ENCODE data around the gene POLK.

The POLK gene

GRCh38 chr5:75509956-75510355 is 1.7 kb upstream of the POLK start:
- no peak for TF ChIP-seq NFIC (IDR thresholded peaks at IDR 0.05)
- TF ChIP-seq TEAD4 (IDR thresholded peaks at IDR 0.05) = no peak
- TF ChIP-seq TAF1 (IDR thresholded peaks at IDR 0.05; ENCODE audit: low read depth) = no peak
- no peak for TF ChIP-seq ZBTB7A (IDR thresholded peaks at IDR 0.05; ENCODE audit: low read depth)

GRCh38 chr5:75510417-75510835 is 1.3 kb upstream of the POLK start:
- TF ChIP-seq MAX (IDR thresholded peaks at IDR 0.05) = no peak
- no peak for TF ChIP-seq TEAD4 (IDR thresholded peaks at IDR 0.05)
- TF ChIP-seq, protein P1, sequence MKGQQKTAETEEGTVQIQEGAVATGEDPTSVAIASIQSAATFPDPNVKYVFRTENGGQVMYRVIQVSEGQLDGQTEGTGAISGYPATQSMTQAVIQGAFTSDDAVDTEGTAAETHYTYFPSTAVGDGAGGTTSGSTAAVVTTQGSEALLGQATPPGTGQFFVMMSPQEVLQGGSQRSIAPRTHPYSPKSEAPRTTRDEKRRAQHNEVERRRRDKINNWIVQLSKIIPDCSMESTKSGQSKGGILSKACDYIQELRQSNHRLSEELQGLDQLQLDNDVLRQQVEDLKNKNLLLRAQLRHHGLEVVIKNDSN (IDR thresholded peaks at IDR 0.05) = no peak
- TF ChIP-seq FOXM1 (IDR thresholded peaks at IDR 0.05; ENCODE audit: borderline replicate concordance, low read depth) = no peak
- no peak for TF ChIP-seq YY1 (IDR thresholded peaks at IDR 0.05; ENCODE audit: low read depth)
- TF ChIP-seq, protein P2, sequence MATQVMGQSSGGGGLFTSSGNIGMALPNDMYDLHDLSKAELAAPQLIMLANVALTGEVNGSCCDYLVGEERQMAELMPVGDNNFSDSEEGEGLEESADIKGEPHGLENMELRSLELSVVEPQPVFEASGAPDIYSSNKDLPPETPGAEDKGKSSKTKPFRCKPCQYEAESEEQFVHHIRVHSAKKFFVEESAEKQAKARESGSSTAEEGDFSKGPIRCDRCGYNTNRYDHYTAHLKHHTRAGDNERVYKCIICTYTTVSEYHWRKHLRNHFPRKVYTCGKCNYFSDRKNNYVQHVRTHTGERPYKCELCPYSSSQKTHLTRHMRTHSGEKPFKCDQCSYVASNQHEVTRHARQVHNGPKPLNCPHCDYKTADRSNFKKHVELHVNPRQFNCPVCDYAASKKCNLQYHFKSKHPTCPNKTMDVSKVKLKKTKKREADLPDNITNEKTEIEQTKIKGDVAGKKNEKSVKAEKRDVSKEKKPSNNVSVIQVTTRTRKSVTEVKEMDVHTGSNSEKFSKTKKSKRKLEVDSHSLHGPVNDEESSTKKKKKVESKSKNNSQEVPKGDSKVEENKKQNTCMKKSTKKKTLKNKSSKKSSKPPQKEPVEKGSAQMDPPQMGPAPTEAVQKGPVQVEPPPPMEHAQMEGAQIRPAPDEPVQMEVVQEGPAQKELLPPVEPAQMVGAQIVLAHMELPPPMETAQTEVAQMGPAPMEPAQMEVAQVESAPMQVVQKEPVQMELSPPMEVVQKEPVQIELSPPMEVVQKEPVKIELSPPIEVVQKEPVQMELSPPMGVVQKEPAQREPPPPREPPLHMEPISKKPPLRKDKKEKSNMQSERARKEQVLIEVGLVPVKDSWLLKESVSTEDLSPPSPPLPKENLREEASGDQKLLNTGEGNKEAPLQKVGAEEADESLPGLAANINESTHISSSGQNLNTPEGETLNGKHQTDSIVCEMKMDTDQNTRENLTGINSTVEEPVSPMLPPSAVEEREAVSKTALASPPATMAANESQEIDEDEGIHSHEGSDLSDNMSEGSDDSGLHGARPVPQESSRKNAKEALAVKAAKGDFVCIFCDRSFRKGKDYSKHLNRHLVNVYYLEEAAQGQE (IDR thresholded peaks at IDR 0.05; ENCODE audit: low read depth) = no peak
- TF ChIP-seq EP300 (IDR thresholded peaks at IDR 0.05; ENCODE audit: borderline replicate concordance) = no peak
- no peak for TF ChIP-seq CEBPB (IDR thresholded peaks at IDR 0.05)
- TF ChIP-seq RAD21 (IDR thresholded peaks at IDR 0.05; ENCODE audit: low read depth) = no peak
- no peak for TF ChIP-seq ZBTB7A (IDR thresholded peaks at IDR 0.05; ENCODE audit: low read depth)
- TF ChIP-seq EGR1 (IDR thresholded peaks at IDR 0.05) = no peak
- no peak for TF ChIP-seq CREB1 (IDR thresholded peaks at IDR 0.05; ENCODE audit: low read depth)
- TF ChIP-seq TAF1 (IDR thresholded peaks at IDR 0.05; ENCODE audit: low read depth) = no peak
- no peak for TF ChIP-seq NFIC (IDR thresholded peaks at IDR 0.05)
- TF ChIP-seq TCF12 (IDR thresholded peaks at IDR 0.05; ENCODE audit: low read depth) = no peak

GRCh38 chr5:75510836-75511434 is 756 bp upstream of the POLK start:
- TF ChIP-seq CEBPB (IDR thresholded peaks at IDR 0.05) = no peak
- no peak for TF ChIP-seq NFIC (IDR thresholded peaks at IDR 0.05)
- no peak for TF ChIP-seq TAF1 (IDR thresholded peaks at IDR 0.05; ENCODE audit: low read depth)
- TF ChIP-seq MAX (IDR thresholded peaks at IDR 0.05) = peak; percentile 69
- TF ChIP-seq ZBTB7A (IDR thresholded peaks at IDR 0.05; ENCODE audit: low read depth) = no peak
- TF ChIP-seq, protein P1 (IDR thresholded peaks at IDR 0.05) = 0 out of 2 replicates have a peak, but pooled peaks have one; percentile 4
- no peak for TF ChIP-seq FOXM1 (IDR thresholded peaks at IDR 0.05; ENCODE audit: borderline replicate concordance, low read depth)
- TF ChIP-seq EP300 (IDR thresholded peaks at IDR 0.05; ENCODE audit: borderline replicate concordance) = no peak

- TF ChIP-seq RAD21 (IDR thresholded peaks at IDR 0.05; ENCODE audit: low read depth) (no peak), TEAD4 (IDR thresholded peaks at IDR 0.05) (no peak), MAX (IDR thresholded peaks at IDR 0.05) (no peak), CEBPB (IDR thresholded peaks at IDR 0.05) (no peak), ZBTB7A (IDR thresholded peaks at IDR 0.05; ENCODE audit: low read depth) (no peak)
Measured at GRCh38 chr5:75512383-75513074, 838 bp downstream of the POLK start.

DNA sequence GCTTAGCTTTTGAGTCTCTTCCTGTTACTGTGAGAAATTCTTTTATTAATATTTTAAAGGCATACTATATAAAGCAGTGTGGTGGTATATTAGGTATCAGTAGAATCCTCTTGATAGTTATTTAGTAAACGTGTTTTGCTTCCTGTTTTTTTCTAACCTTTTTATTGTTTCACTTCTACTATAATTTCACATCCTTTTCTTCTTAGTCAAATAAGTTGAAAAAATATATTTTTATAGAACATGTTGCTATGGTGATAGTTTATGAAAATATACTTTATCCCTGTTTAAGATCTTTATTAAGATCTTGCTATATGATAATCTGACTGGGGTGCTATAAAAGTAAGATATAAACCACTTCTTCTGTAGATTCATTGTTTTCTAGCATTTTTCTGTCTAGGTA is 2.1 kb downstream of the POLK start:
- no peak for TF ChIP-seq TCF12 (IDR thresholded peaks at IDR 0.05; ENCODE audit: low read depth)
- TF ChIP-seq TEAD4 (IDR thresholded peaks at IDR 0.05) = no peak
- no peak for TF ChIP-seq RAD21 (IDR thresholded peaks at IDR 0.05; ENCODE audit: low read depth)

DNA sequence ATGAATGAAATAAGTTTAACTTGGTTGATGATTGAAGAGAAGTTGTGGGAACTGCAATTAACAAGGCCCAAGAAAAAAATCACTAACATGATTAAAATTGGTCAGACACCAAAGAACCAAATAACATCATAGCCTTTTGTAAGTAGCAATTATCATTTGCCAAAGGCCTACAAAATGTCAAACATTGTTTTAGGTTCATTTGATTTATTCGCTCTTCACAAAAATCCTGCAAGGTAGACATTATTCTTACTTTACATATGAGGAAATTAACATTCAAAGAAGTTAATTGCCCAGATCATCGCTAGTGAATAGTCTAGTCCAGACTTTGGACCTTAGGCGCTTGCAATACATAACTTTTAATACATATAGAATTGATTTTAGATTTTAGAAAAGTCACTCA is 2.6 kb downstream of the POLK start:
- TF ChIP-seq, protein P2 (IDR thresholded peaks at IDR 0.05; ENCODE audit: low read depth) = no peak
- TF ChIP-seq FOXM1 (IDR thresholded peaks at IDR 0.05; ENCODE audit: borderline replicate concordance, low read depth) = no peak
